NK-92 (cell line): Measurements from ENCODE around the gene NDUFB10.
"Not testable (repeated sequence)": the region's sequence is repeated elsewhere in the genome, so short reads cannot be mapped to it uniquely, and the experiment has no call there.

Source experiments
- DNase-seq: peaks from one replicate; lab custom pipeline; 2025; ENCODE audit not compliant: unreplicated experiment; lab: John Stamatoyannopoulos, UW

Gene NDUFB10

GRCh38 chr16:1923299-1924034 is 35.9 kb upstream of the NDUFB10 start:
- DNase-seq: no peak

DNA sequence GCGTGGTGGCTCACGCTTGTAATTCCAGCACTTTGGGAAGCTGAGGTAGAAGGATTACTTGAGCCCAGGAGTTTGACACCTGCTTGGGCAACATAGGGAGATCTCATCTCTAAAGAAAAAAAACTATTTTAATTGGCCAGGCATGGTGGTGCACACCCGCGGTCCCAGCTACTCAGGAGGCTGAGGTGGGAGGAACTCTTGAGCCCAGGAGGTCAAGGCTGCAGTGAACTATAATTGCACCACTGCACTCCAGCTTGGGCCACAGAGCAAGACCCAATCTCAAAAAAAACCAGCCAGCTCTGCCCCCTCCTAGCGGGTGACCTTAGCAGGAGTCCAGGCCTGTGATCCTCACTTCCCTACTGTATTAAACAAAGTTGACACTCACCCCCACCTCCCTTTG is 35.2 kb upstream of the NDUFB10 start:
- no peak for DNase-seq

- no peak for DNase-seq
These were observed 33.1 kb upstream of the NDUFB10 start for GRCh38 chr16:1926271-1926670.

DNA sequence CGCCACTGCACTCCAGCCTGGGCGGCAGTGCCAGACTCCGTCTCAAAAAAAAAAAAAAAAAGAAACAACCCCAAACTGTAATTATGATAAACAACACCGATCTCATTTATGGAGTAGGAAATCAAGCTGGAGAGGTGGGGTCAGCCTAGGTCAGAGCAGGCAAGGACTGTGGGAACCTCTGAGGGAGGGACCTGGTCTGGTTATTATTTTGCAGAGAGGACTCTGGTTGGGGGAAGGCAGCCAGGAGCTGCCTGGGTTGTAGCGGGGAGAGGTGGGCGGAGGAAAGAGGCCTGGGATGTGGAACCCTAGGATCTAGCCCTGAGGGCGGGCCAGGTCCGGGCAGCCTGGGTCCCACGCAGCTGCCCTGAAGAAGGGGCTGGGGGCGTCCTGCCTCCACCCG is 30.2 kb upstream of the NDUFB10 start:
- DNase-seq: no peak

DNA sequence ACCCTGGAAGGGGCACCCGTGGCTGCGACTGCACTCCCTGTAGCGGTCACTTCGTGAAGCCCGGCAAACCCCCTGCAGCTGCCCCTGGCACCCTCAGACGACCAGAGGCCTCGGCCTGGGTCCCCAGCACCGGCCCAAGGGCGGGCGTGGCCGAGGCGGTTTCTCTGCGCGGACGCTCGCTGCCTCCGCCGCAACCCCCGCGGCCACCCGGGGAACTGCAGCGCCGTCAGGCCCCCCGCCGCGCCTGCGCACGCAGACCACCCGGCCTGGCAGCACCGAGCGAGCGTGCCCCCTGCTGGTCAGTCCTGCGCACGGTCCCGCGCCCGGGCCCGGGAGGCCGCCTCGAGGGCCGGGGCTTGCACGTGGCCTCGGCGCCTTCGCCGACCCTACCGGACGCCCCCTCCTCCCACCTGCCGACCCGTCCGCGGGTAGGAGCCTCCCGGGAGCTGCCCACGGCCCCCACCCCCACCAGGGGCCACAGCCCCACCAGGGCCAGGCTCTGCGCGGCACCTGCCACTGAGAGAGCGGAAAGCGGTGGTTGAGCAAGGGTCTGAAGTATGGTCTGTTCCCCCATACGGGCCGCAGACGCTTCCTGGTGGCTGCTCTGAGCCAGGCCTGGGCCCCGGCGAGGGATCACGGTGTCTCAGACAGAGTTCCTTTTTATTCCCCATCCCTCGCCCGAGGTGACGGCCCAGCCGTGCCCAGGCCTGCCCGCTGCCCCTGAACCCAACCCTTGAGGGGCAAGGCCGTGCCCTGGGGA is 29.6 kb upstream of the NDUFB10 start:
- DNase-seq: peak; percentile 66

DNA sequence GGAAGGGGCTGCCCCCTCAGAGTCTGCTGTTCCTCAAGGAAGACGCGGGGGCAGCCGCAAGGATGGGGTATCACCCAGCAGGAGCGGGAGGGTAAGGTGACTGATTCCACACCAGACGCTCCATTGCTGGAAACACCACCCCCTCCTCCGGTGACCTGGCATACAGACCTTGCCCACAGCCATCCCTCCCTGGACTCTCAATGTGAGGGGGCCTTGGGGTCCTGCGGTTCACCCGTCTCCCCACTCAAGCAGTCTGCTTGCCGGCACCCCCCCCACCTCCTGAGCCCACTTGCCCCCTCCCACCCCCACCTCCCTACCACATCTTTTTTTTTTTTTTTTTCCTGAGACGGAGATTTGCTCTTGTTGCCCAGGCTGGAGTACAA is 29.0 kb upstream of the NDUFB10 start:
- DNase-seq: no peak

DNA sequence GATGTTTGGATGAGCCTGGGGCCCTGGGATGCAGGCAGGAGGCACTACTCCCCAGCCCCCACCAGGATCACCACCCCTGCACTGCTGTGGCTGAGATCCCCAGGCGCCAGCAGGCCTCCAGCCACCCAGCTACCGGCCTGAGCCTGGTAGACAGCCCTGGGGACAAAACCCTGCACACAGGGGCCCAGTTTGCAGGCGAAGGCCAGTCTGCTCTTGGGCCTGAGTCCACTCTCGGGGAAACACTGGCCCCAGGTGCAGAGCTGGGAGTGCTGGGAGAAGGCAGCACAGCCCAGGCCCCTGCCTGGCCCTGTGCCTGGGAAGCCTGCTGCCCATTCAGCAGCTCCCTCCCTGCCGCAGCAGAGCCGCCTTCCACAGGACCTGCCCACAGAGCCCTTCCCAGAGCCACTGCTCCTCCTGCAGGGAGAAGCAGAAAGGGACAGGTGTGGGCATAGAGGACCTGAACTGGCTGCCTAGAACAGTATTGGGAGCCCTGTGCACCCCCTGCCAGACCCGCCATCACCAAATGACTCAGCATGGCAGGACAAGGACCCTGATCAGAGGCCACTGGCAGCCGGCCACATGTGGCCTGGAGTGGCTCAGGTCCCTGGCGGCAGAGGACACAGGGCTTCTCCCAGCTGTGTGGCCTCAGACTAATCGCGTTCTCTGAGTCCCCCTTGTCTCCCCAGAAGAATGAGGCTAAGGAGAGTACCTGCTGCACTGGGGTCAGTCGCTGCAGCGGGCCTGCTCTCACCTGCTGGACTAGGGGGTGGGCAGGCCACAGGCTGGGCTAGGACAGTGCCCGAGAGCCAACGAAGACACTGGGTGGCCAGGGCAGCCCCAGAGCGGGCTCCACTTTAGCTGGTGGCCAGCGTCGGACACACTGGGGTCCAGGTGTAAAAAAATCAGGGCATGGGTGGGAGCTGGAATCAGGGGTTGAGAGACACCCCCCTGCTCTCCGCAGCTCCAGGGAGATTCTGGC is 27.0 kb upstream of the NDUFB10 start:
- no peak for DNase-seq

GRCh38 chr16:1933097-1933661 is 26.2 kb upstream of the NDUFB10 start:
- DNase-seq: no peak

DNA sequence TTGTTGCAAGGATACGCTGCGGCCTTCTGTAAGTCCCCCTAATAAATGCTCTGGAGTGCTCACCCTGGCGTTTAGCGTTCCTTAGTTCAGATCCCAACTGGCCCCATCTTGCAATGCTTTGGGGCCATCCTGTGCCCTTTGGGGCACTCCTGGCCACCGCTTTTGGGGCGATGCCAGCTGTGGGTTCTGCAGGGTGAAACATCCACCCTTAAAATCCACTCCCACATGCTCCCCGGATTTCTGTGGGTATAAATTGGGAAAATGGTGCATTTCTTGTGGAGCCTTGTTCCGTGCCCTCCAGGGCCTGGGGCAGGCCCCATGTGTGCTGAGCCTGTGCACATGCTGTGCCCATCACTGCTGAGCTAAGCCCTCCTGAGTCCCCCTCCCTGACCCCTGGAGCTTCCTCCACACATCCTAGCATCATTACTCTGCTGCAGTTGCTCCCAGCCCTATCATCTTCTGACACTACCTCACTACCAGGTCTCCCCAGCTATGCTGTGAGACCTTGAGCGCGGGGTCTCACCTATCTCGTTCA is 22.3 kb upstream of the NDUFB10 start:
- no peak for DNase-seq

GRCh38 chr16:1938316-1938715 is 21.0 kb upstream of the NDUFB10 start:
- no peak for DNase-seq

GRCh38 chr16:1938910-1939309 is 20.4 kb upstream of the NDUFB10 start:
- DNase-seq: no peak

DNA sequence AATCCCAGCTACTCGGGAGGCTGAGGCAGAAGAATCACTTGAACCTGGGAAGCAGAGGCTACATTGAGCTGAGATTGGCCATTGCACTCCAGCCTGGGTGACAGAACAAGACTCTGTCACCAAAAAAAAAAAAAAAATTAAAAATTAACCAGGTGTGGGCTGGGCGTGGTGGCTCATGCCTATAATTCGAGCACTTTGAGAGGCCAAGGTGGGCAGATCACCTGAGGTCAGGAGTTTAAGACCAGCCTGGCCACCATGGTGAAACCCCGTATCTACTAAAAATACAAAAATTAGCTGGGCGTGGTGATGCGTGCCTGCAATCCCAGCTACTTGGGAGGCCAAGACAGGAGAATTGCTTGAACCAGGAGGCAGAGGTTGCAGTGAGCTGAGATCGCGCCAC is 19.5 kb upstream of the NDUFB10 start:
- not testable (repeated sequence) for DNase-seq

DNA sequence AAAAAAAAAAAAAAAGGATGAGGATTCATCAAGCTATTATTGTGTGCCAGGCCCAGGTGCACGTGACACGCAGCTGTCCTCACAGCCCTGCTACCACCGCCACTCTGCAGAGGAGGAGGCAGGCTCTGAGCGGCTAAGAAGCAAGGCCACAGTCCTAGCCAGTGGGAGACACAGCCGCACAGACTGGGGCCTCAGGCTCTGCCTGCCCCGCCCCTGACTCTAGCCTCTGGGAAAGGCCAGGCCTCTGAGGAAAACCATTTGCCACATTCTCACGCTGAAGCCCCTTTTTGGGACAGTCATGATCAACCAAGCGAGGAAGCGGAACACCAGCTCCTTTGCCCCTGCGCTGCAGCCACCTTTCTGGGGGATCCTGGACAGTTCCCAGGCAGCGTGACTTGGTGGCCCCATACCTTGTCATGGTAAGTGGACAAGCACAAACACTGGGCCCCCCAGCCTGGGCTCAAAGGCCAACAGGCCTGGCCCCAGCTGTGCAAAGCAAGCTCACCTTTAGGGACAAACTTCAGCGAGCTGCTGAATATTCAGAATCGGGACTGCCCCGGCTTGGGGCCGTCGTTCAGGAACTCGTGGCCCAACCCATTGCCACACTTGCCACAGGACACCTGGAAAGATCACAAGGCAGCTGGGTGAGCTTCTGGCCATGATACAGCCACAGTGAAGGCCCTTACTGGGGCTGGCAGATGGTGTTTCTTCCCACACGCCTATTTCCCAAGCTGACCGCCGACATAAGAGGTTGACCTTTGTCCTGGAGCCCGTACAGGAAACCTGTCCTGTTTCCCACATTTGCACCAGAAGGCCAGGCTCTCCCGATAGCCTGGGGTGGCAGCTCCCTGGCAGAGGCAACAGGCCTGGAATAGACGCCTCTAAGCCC is 18.8 kb upstream of the NDUFB10 start:
- no peak for DNase-seq

DNA sequence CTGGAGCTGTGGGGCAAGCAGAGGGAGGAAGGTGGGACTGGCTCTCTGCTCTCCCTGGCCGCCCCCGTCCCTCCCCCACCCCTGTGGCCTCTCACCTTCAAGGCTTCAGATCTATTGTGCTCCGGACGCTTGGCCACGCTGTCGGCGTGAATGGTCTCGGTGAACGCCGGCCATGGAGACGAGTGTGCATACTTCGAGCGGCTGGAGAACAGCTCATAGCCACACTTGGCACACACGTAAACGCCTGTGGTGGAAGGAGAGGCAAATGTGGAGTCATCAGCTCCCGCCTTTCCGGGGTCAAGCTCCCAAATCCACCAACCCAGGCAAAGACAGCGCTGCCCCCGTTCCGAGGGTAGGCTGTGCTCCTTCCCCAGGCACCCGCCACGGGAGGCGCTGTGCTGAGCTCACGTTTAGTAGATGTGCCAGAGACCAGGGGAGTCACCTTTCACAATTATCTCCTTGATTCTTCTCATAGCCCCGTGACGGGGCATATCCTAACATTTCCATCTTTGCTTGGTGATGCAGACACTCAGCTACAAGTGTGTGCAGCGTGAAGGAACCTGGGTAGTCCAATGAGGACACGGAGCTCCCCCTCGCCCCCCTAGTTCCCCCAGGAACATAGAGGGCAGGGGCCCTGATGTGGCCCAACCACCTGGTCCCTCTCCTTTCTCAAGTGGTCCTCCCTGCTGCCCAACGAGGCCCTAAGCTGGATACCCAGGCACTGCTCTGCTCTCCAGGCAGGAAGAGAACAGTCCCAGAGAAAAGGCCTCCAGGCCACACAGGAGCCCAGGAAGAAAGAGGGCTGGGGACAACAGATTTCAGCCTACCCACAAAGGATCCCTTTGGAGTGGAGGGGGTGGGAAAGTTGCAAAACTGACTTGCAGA is 17.9 kb upstream of the NDUFB10 start:
- no peak for DNase-seq

- no peak for DNase-seq
These were observed 17.1 kb upstream of the NDUFB10 start for GRCh38 chr16:1942047-1942809.

DNA sequence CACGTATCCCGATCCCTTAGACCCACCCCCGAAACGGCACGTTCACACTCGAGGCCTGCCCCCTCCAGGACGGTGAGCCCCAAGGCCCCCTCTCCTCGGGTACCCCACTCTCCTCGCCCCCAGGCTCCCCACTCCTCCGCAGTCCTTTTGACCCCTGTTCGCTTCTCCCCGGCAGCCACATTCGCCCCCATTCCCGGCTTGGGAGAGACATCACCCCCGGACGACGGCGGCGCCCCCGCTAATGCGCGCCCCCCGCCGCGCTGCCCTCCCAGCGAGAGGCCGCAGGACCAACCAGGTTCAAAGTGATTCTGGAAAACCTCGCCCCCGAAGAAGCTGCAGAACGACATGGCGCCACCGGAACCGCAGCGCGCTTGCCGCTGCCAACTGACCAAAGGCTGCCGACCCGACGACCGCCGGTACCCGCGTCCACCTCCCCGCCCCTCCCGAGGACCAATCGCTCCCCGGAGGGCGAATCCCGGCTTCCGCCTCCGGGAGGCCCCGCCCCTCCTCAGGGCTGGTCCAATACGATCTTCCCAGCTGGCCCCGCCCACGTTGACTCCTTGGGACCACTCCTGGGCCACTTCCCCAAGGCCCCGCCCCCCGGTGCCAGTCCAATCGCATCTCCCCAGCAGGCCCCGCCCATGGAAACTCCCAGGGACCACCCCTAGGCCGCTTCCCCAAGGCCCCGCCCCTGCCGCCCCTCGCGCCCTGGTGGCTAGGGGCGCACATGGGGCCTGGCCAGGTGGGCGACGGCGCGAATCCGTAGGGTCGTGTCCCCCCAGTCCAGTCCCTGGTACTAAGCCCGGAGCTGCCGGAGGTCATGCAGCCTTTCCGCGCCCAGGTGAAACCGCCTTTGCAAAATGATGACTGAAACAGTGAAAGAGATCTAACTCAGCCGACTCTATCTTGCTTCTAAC is 16.3 kb upstream of the NDUFB10 start, which contains the start of gene MSRB1:
Gene MSRB1, minus strand, starts transcription at position 390 of the 917 bp plus-strand sequence. Its CDS starts 43 bp downstream, at position 347.
- peak; percentile 79 for DNase-seq

DNA sequence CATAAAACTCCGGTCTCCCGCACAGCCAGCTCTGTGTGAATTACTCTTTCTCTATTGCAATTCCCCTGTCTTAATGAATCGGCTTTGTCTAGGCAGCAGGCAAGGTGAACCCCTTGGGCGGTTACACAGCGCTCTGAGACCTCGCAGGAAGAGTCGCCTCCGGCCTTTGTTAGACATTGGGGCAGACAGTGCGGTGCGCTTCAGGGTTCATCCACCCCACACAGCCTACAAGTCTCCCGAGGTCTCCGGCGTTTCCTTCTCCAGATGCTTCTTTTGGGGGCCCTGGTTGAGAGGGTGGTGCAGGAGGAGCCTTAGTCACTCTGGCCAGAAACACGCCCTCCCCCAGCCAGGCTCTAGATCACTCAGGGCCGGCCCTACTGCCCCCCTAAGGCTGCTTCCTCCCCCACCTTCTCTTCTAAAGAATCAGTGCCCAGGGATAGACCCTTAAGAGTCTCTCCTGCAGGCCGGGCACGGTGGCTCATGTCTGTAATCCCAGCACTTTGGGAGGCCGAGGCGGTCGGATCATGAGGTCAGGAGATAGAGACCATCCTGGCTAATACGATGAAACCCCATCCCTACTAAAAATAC is 14.6 kb upstream of the NDUFB10 start:
- DNase-seq: no peak
